Suppressor macrophage treated with lipopolysaccharide for 4 hours (primary cell): ENCODE data around the gene GAL.
"Not testable (repeated sequence)": the region's sequence is repeated elsewhere in the genome, so short reads cannot be mapped to it uniquely, and the experiment has no call there.

Experiments
- DNase-seq: peaks from one replicate; pipeline ENCODE4 v3.0.0-alpha.2; 2020

The GAL gene

GRCh38 chr11:68684385-68685356 is at the start of gene GAL:
Gene GAL (plus strand): TSS chr11:68684544. CDS start chr11:68684924, 380 bp downstream.
- DNase-seq, result peak; percentile 44

DNA sequence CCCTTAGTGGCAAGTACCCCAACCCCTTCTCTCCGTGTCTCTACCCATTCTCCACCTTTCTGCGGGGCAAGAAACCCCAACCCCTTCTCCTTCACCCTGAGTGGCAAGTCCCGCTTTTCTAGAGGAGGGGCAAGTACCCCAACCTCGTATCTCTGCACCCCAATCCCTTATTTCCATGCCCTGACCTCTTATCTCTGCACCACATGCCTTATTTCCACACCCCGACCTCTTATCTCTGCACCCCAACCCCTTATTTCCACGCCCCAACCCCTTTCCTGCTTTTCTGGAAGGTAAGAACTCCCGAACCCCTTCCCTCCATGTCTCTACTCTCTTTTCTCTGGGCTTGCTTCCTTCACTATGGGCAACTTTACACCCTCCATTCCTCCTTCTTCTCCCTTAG is 49.7 kb upstream of the GAL start:
- not testable (repeated sequence) for DNase-seq

GRCh38 chr11:68635172-68635571 is 49.2 kb upstream of the GAL start:
- not testable (repeated sequence) for DNase-seq

- not testable (repeated sequence) for DNase-seq
Observed at GRCh38 chr11:68635883-68636282, 48.5 kb upstream of the GAL start.

GRCh38 chr11:68639322-68639721 is 45.0 kb upstream of the GAL start:
- not testable (repeated sequence) for DNase-seq

GRCh38 chr11:68641880-68642279 is 42.5 kb upstream of the GAL start:
- DNase-seq, result no peak

GRCh38 chr11:68643585-68643984 is 40.8 kb upstream of the GAL start:
- DNase-seq, result no peak

DNA sequence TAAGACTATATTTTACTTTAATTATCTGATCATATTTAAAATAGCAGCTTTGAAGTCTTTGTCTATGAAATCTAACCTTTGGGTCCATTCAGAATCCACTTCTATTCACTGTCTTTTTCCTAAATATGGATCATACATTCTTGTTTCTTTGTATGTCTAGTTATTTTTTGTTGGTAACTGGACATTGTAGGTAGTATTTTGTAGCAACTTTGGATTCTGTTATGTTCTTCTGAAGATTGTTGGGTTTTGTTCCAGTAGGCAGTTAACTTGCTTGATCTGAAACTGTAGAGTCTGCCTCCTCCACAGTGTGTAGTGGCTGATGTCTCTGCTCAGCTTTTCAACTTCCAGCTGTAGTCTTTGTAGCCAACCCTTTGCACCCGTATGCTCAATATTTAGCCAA is 37.5 kb upstream of the GAL start:
- no peak for DNase-seq

- DNase-seq, result no peak
Observed at GRCh38 chr11:68649851-68650555, 34.3 kb upstream of the GAL start.

GRCh38 chr11:68650801-68651200 is 33.5 kb upstream of the GAL start:
- no peak for DNase-seq

DNA sequence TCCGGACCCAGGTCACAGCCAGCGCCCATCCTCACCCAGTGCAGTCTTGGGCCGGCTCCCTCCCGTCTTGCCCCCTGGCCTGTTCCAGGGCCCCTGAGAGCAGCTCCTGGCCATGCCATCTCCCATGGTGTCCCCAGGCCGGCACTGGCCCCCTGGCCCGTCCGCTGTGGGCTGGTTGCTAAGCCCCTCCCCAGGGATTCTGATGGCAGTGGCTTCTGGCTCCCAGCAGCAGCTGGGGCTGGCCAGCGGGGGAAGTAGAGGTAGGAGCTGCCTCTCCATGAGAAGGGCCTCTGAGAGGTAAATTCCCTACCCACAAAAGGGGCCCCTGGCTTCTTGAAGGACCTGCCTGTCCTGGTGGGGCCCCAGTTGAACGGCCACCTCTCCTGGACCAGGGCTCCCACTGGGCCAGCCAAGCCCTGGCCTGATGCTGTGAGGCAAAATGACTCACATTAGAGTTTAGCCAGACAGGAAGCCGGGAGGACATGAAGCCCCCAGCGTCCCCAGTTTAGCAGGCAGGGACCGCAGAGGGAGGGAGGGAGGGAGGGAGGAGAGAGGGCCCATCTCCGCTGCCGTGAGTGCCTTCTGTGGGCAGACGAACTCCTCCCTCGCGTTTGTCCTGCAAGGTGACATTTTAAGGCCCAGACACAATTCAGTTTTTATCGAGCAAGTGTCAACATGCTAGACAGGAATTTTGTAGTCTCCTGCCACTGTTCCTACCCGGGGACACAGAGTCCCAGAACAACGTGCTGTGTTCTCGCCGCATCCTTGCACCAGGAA is 32.9 kb upstream of the GAL start:
- no peak for DNase-seq

GRCh38 chr11:68651985-68652682 is 32.2 kb upstream of the GAL start:
- DNase-seq, result no peak

GRCh38 chr11:68652683-68653156 is 31.6 kb upstream of the GAL start:
- no peak for DNase-seq

- no peak for DNase-seq
Observed at GRCh38 chr11:68653486-68654430, 30.6 kb upstream of the GAL start.

GRCh38 chr11:68654978-68655377 is 29.4 kb upstream of the GAL start:
- no peak for DNase-seq

- no peak for DNase-seq
Observed at GRCh38 chr11:68655406-68655805, 28.9 kb upstream of the GAL start.

GRCh38 chr11:68655806-68656205 is 28.5 kb upstream of the GAL start:
- no peak for DNase-seq

DNA sequence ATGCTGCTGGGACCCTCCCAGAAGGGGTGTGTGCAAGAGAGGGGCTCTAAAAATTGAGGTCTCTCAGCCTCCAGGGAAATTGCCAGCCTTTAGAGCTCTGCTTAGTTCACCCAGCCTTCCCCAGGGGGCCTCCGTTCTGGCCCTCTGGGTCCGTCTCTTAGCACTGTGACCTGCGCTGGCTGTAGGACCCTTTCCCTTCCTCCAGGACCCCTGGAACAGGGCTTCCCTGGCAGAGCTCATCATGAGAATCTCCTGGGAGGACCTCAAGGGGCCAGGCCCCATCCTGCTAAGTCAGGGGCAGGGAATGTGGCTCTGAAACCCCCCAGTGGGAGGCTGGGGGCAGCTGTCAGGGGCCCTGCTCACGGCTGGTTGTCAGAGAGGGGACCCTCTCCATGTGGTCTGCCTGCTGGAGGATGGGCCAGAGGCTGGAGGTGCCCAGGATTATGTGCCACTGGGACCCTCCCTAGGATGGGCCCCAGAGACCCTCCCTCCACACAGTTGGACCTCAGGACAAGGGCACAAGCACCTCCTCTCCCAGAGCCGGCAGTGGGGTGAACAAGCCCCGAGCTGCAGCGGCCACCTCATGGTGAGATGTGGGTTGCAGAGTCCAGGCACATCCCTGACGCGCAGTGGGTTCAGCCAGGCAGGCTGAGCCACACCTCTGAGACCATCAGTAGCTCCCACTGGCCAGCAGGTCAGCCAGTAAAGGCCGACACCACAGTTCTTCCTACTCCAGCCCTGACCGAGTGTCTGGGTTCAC is 27.1 kb upstream of the GAL start:
- DNase-seq, result no peak

DNA sequence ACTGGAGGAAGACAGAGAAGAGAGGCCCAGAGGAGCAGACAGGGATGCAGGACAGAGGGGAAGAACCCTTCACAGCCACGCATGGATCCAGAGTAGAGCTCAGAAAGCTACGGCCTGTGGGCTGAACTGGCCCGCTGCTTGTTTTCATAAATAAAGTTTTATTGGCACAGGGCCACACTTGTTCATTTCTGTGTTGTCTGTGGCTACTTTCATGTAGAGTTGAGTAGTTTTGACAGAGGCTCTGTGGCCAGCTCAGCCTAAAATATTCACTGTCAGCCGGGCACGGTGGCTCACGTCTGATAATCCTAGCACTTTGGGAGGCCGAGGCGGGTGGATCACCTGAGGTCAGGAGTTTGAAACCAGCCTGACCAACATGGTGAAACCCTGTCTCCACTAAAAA is 26.2 kb upstream of the GAL start:
- DNase-seq, result no peak

DNA sequence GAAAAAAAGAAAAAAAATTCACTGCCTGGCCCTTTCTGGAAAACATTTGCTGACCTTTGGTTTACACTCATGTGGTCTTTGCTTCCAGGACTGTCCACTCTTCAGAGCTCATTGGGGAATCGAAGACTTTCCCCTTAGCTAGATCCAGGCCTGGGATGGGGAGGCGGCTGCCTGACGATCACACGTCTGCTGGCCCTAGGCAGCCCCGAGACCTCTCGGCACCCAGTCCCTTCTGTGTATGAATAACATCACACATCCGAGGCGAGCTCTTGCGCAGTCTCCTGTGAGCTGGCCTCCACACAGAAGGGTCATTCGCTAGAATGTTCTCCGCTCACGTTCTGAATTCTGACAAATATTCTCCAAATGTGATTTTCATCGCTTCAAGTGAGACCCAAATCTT is 25.7 kb upstream of the GAL start:
- DNase-seq, result no peak
